ENCODE data around the gene HDAC10.

The HDAC10 gene

DNA sequence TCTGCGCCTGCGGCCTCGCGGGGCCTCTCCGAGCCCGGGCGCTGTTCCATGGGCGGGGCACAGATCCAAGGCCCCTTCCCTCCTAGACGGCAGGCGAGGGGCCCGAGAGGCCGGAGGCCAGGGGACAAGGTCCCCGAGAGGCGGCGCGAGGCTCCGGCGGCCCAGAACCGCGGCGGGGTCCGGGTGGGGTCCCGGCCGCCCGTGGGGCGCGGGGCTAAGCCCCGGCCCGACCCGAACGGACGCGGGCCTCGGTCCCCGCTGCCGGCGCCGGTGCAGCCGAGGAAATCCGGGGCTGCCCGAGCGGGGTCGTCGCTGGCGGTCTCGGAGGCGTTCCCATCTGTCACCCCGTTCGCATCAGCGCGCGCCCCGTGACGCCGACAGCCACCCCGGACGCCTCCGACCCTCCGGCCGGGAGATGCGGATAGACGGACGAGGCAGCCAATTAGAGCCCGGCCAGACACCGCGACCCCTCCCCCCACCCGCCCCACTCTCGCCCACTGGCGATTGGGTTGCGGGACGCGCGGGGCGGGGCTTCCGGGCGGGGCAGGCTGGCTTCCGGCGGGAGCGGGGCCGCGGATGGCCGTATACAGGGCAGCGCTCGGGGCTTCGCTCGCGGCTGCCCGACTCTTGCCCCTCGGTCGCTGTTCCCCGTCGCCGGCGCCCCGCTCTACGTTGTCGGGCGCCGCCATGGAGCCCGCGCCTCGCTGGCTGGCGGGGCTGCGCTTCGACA lies 50.4 kb downstream of the HDAC10 start, which contains the start of gene SELENOO:
Gene SELENOO, plus strand, starts transcription at position 551 of the 730 bp plus-strand sequence. Its CDS starts 26 bp downstream, at position 577.
- DNase-seq (ENCODE audit: low read depth): peak; percentile 84

DNA sequence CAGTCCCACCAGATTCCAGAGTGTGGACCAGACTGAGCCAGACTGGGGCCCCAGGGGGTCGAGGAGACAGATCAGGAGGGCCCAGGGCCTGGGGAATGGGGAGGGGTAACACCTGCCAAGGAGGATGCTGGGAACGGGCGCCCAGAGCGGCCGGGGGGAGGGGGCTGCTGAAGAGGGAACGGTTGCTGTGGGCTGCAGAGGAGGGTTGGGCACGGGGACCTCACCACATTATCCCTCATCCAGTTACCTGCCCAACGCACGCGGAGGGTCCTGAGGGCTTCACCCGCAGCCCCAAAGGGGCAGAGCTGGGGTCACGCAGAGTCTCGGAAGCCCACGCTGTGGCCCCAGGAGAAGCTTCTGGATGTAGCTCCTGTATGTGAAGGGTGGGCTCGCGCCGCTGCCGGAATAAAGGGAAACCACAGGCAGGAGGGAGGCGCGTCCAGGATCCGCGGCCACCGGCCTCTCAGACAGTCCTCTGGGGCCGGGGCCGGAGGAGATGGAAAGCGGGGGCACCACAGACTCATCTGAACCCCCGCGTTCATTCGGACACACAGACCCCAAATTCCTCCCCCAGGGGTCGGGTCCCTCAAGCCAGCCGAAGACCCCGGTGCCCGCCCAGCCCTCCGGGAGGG lies 51.1 kb downstream of the HDAC10 start:
- DNase-seq (ENCODE audit: low read depth): no peak

DNA sequence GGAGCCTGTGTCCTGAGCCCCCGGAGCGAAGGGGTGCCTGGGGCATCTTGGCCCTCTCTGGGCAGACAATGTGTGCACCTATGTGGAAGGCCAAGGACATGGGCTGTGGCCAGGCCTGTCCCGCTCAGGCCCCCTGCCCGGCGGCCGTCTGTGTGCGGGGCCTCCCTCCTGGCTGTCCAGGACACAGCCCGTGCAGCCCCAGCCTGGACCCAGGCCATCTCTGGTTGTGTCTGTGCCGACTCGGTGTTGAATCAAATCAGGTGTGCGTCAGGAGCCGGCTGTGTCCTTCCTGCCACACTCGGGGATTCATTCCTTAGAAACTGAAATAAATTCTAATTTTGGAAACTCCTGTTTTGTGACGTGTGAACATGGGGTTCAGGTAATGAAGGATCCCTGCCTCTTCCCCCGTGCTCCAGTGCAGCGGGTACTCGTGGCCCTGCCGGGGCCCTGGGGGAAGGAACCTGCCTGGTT lies 51.8 kb downstream of the HDAC10 start:
- DNase-seq (ENCODE audit: low read depth): no peak

DNA sequence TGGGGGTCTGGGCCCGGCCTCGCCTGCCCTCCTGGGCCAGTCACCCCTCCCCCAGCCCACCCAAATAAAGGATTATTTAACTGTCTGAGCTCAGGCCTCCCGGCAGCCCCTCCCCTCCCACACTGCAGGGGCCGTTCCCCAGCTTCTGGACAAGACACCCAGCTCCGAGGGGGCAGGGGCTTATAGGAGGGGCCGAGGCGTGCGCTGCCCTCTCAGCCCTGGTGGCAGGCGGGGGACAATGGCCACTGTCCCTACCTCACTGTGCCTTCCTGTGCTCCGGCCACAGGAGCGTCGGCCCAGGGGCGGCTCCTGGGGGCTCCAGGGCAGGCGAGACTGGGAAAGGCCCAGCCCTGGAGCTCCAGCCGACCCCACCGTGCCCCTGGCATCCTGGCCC lies 52.4 kb downstream of the HDAC10 start:
- DNase-seq (ENCODE audit: low read depth): no peak

DNA sequence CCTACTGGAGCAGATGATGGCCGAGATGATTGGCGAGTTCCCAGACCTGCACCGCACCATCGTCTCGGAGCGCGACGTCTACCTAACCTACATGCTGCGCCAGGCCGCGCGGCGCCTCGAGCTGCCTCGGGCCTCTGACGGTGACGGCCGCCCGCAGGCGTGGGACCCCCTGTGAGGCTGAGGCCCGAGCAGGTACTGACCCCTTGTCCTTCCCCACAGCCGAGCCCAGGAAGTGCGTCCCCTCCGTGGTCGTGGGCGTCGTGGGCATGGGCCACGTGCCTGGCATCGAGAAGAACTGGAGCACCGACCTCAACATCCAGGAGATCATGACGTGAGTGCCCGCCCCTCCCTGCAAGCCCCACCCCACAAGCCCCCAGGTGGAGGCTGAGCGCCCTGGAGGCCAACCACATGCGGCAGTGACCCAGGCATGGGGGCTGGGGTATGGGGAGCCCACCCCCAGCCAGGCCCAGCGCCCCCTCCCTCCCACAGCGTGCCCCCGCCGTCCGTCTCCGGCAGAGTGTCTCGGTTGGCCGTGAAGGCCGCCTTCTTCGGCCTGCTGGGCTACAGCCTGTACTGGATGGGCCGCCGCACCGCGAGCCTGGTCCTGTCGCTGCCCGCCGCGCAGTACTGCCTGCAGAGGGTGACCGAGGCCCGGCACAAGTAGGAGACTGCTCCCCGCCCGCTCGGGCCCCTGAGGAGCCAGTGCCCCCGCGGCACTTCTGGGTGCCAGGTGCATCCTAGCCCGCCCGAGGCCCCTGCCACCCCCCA lies 53.0 kb downstream of the HDAC10 start:
- DNase-seq (ENCODE audit: low read depth): no peak

DNA sequence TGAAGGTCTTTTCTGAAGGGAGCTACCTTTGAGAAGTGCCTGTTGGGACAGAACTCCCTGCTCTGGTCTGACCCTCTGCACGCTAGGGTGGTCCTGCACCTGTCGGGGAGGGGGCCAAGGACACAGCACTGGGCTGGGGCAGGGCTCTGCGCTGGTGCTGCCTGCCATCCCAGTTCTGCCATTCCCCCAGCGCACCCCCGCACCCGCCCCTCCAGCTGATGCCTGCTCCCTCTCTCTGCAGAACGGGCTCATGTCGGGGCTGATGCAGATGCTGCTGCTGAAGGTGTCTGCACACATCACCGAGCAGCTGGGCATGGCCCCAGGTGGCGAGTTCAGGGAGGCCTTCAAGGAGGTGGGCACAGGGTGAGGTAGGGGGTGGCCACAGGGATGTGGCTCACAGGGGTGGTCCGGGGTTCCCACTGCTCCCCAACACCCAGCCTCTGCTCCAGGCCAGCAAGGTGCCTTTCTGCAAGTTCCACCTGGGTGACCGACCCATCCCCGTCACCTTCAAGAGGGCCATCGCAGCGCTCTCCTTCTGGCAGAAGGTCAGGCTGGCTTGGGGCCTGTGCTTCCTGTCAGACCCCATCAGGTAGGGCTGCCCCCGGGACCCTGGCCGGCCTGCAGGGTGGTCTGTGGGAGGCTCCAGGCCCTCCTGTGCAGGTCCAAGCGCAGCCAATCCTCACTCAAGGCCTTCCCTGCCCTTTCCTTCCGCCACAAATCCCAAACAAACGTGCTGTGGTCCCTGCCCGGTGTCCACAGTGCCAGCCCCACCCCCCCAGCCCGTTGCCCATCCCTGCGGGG lies 53.9 kb downstream of the HDAC10 start:
- DNase-seq (ENCODE audit: low read depth): no peak

DNA sequence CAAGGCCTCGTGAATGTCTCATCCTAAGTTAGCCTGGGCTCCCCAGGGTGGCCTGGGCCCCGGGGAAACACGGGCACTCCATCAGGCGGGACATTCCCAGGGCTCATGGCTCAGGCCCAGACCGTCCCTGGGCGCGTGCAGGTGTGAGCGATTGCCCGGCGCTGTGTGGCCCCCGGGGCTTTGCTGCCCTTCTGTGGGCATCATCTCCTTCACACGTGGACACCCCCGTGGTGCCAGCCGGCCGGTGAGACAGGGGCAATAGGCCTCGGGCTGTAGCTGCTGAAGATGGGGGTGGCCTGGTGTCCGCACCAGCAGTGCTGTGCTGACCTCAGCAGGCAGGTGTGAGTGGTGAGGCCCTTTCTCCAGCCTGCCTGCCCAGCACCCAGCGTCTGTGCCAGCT lies 54.8 kb downstream of the HDAC10 start:
- no peak for DNase-seq (ENCODE audit: low read depth)
